ENCODE results near the gene KIF6. TPM values are rescaled to one million over a fixed set of nuclear protein-coding genes. Genes with fewer than 3 reads are reported as not detected.

Gene KIF6
- polyA plus RNA-seq, 1 donor (not counting 4 experiments of a cell fraction or from before 2014, with no cell fraction given) = 0.14 TPM

DNA sequence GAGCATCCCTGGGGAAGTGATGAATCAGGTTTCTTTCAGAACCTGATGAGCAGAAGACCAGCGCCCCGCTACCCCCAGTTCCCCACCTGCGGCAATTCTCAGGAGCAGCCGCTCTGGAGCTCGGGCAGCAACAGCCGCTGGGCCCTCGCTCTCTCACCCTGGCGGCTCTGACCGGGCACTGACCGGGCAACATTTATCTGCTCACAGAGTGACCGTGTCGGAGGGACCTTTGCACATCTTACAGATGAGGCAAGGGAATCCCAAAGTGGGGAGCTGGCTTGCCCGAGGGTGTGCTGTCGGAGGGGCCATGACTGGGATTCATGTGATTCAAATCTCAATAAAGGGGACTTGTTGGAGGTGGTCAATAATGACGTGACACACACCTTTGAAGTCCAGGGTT, 376.5 kb downstream of the KIF6 start:
- Histone ChIP-seq H3K4me2 (ENCODE audit: control insufficient read depth, extremely low read depth, insufficient read depth, low read depth, low read length) (no peak overlapping the region), H3K27me3 (ENCODE audit: control insufficient read depth, extremely low read depth, insufficient read depth, low read length) (no peaks in the 10 kb centered on the region), H3K27ac (ENCODE audit: control insufficient read depth, insufficient read depth, low read length) (no peak overlapping the region), H3K9ac (ENCODE audit: control insufficient read depth, extremely low read depth, insufficient read depth, low read length) (no peak overlapping the region), H2AFZ (ENCODE audit: control insufficient read depth, low read length) (no peak overlapping the region), H3K9me3 (ENCODE audit: control insufficient read depth, low read depth, low read length) (no peaks in the 10 kb centered on the region), H3K4me1 (ENCODE audit: control insufficient read depth, extremely low read depth, insufficient read depth, low read length) (no peaks in the 10 kb centered on the region), H3K4me3 (ENCODE audit: control insufficient read depth in 2 of 3, extremely low read depth in 1 of 3, insufficient read depth in 2 of 3, low read depth in 1 of 3, low read length in 3 of 3) (no peak overlapping the region), H3K36me3 (ENCODE audit: control insufficient read depth in 2 of 2, extremely low read depth in 1 of 2, insufficient read depth in 2 of 2, low read length in 2 of 2) (no peaks in the 10 kb centered on the region), H4K20me1 (ENCODE audit: control insufficient read depth, extremely low read depth, insufficient read depth, low read length) (no peaks in the 10 kb centered on the region), H3K79me2 (ENCODE audit: control insufficient read depth, insufficient read depth, low read length) (no peaks in the 10 kb centered on the region), H3K9me1 (ENCODE audit: control insufficient read depth, extremely low read depth, insufficient read depth, low read length) (no peaks in the 10 kb centered on the region)
- TF ChIP-seq CTCF (optimal IDR thresholded peaks at IDR 0.05 in 1 of 3, IDR thresholded peaks at IDR 0.05 in 1 of 3, conservative IDR thresholded peaks at IDR 0.05 in 1 of 3; ENCODE audit: extremely low read depth in 1 of 3, insufficient read depth in 2 of 3, low read length in 3 of 3) (no peak), EZH2 (IDR thresholded peaks at IDR 0.05; ENCODE audit: low read length) (no peak)
- FAIRE-seq = no peak
- no peak for DNase-seq (ENCODE audit: low read depth, low spot score)
- dilution Hi-C loops (cut with MboI; ENCODE audit: extremely low pct_ligation_motif_present, low sequenced_read_pairs) = no loop called here

- DNase-seq (ENCODE audit: low read depth, low spot score) (no peak), FAIRE-seq (peak; percentile 80)
- no peak overlapping the region for H3K4me3 ChIP-seq (ENCODE audit: control insufficient read depth in 2 of 3, extremely low read depth in 1 of 3, insufficient read depth in 2 of 3, low read depth in 1 of 3, low read length in 3 of 3)
- TF ChIP-seq CTCF (optimal IDR thresholded peaks at IDR 0.05 in 1 of 3, IDR thresholded peaks at IDR 0.05 in 1 of 3, conservative IDR thresholded peaks at IDR 0.05 in 1 of 3; ENCODE audit: extremely low read depth in 1 of 3, insufficient read depth in 2 of 3, low read length in 3 of 3) (peak; percentile 82 to 93 (median 90)), EZH2 (IDR thresholded peaks at IDR 0.05; ENCODE audit: low read length) (no peak)
- H3K36me3 ChIP-seq (ENCODE audit: control insufficient read depth in 2 of 2, extremely low read depth in 1 of 2, insufficient read depth in 2 of 2, low read length in 2 of 2) = no peaks in the 10 kb centered on the region
- no peaks in the 10 kb centered on the region for H3K79me2 ChIP-seq (ENCODE audit: control insufficient read depth, insufficient read depth, low read length)
- H3K4me1 ChIP-seq (ENCODE audit: control insufficient read depth, extremely low read depth, insufficient read depth, low read length) = no peaks in the 10 kb centered on the region
- H3K4me2 ChIP-seq (ENCODE audit: control insufficient read depth, extremely low read depth, insufficient read depth, low read depth, low read length) = no peak overlapping the region
- no peak overlapping the region for H3K9ac ChIP-seq (ENCODE audit: control insufficient read depth, extremely low read depth, insufficient read depth, low read length)
- no peak overlapping the region for H2AFZ ChIP-seq (ENCODE audit: control insufficient read depth, low read length)
- H4K20me1 ChIP-seq (ENCODE audit: control insufficient read depth, extremely low read depth, insufficient read depth, low read length) = no peaks in the 10 kb centered on the region
- dilution Hi-C loops (cut with MboI; ENCODE audit: extremely low pct_ligation_motif_present, low sequenced_read_pairs) = no loop called here
- no peaks in the 10 kb centered on the region for H3K9me3 ChIP-seq (ENCODE audit: control insufficient read depth, low read depth, low read length)
- H3K9me1 ChIP-seq (ENCODE audit: control insufficient read depth, extremely low read depth, insufficient read depth, low read length) = no peaks in the 10 kb centered on the region
- no peak overlapping the region for H3K27ac ChIP-seq (ENCODE audit: control insufficient read depth, insufficient read depth, low read length)
- no peaks in the 10 kb centered on the region for H3K27me3 ChIP-seq (ENCODE audit: control insufficient read depth, extremely low read depth, insufficient read depth, low read length)
Measured at GRCh38 chr6:39347906-39348585, 377.2 kb downstream of the KIF6 start.
